Urinary bladder (tissue), 4 donors: ENCODE results near the gene HIF3A. TPM values are rescaled to one million over a fixed set of nuclear protein-coding genes. Genes with fewer than 3 reads are reported as not detected.

Experiments used
- DNase-seq: peaks from one replicate; pipeline ENCODE4 v3.0.0-alpha.2; 2015; ENCODE audit errors: extremely low spot score
- H3K27ac ChIP-seq: one replicate; pipeline ENCODE4 v1.5.1; 2013; ENCODE audit warnings: low read depth, mild to moderate bottlenecking, moderate library complexity
- H3K36me3 ChIP-seq: one replicate; pipeline ENCODE4 v1.6.1; 2013; ENCODE audit warnings: mild to moderate bottlenecking, moderate library complexity; ENCODE audit not compliant: insufficient read depth
- H3K4me1 ChIP-seq: one replicate; pipeline ENCODE4 v1.6.1; 2013; ENCODE audit warnings: mild to moderate bottlenecking, moderate library complexity; ENCODE audit not compliant: insufficient read depth
- H3K4me3 ChIP-seq: one replicate; pipeline ENCODE4 v1.5.1; 2013; ENCODE audit warnings: low read depth, low read length
- WGBS: extraction: QIAGEN DNeasy Blood & Tissue Kit; methylation state at CpG from one replicate; pipeline ENCODE4 v1.1.7; 2013; 5-methylcytosine and 5-hydroxymethylcytosine counted together
- polyA plus RNA-seq: library from polyadenylated mRNA; stranded (reverse); fragments of 200-250 nt; gene quantifications from one replicate; pipeline ENCODE4 v1.2.3, GENCODE V29; 2013
- small RNA-seq: library from RNA; depleted of rRNA; stranded (forward); fragments of <200 nt; gene quantifications from one replicate; pipeline ENCODE3, GENCODE V24; 2014
- total RNA-seq: library from RNA; depleted of rRNA; stranded (reverse); fragments of >200 nt; gene quantifications from one replicate; pipeline ENCODE4 v1.2.3, GENCODE V29; 2014
- donor health status: healthy with polysubstance abuse.
- donor health status: healthy.

Gene HIF3A
- total and polyA plus RNA-seq, 2 donors: 41.0 to 186 TPM

DNA sequence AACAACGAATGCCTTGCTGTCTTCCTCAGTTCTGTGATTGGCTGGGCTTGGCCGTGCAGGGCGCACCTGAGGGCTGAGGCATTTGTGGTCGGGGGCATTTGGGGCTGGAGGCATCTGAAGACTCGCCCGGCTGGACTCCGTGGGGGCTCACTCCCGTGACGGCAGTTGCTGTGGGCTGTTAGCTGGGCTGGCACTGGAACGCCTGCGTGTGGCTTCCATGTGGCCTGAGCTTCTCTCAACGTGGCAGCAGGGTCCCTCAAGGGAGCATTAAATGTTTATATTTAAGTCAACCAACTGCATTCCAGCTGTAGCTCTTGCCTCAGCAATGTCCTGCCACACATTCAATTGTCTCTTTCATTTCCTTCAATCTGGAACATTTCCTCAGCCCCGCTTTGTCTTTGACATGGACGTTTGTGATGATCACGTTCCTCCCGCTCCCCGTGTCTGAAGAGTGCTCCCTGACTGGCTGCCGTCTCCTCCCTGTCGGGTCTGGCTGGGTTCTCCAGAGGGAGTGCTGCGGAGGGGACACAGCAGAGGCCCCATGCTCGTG lies 95.5 kb downstream of the HIF3A start:
- no peaks in the 10 kb centered on the region for H3K4me1 ChIP-seq
- no peak for DNase-seq
- H3K27ac ChIP-seq: no peak overlapping the region
- peaks cover 6% of the 10 kb centered on the region for H3K36me3 ChIP-seq
- 32% methylated on average over 21 of the region's 21 CpGs for WGBS
- no peak overlapping the region for H3K4me3 ChIP-seq

DNA sequence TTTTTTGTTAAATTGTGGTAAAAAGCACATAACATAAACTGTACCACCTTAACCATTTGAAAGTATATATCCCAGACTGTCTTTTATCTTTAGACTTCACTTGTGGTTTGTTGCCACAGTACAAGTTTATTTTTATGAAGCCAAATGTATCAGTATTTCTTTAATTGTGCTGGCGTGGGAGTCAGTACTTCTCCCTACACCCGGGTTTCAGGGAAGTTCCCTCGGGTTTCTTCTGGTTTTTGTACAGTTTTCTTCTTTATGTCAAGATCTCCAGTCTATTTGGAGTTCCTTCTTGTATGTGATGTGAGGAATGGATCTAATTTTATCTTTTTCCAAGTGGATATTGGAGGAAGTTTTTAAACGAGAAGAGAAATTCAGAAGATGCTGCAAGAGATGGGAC lies 96.0 kb downstream of the HIF3A start:
- no peak for DNase-seq
- Histone ChIP-seq H3K4me1 (no peaks in the 10 kb centered on the region), H3K4me3 (no peak overlapping the region), H3K27ac (no peak overlapping the region), H3K36me3 (peaks cover 4% of the 10 kb centered on the region)
- WGBS: 41% methylated on average over 4 of the region's 4 CpGs

Small RNA genes lying within 50 kb of the gene (small RNA-seq; reads per million reads assigned to genes)
- not detected for gene RNU6-924P

Other genes starting within 250 kb of the HIF3A start
- gene IGFL3, start 172.4 kb upstream of the HIF3A start, total RNA-seq: not detected
- not detected for gene IGFL3, start 172.4 kb upstream of the HIF3A start, polyA plus RNA-seq
- not detected for gene IGFL2, start 148.8 kb upstream of the HIF3A start, total RNA-seq
- not detected for gene IGFL2, start 148.8 kb upstream of the HIF3A start, polyA plus RNA-seq
- gene IGFL1, start 67.3 kb upstream of the HIF3A start, total RNA-seq: not detected
- gene IGFL1, start 67.3 kb upstream of the HIF3A start, polyA plus RNA-seq: 0.11 TPM
- 30.7 TPM for gene PPP5C, start 50.0 kb downstream of the HIF3A start, total RNA-seq
- 44.5 TPM for gene PPP5C, start 50.0 kb downstream of the HIF3A start, polyA plus RNA-seq
- 42.6 TPM for gene CCDC8, start 116.5 kb downstream of the HIF3A start, total RNA-seq
- 20.4 TPM for gene CCDC8, start 116.5 kb downstream of the HIF3A start, polyA plus RNA-seq
- gene PNMA8C, start 131.9 kb downstream of the HIF3A start, total RNA-seq: 1.6 TPM
- 0.68 TPM for gene PNMA8C, start 131.9 kb downstream of the HIF3A start, polyA plus RNA-seq
- gene PNMA8A, start 174.5 kb downstream of the HIF3A start, total RNA-seq: 14.3 TPM
- gene PNMA8A, start 174.5 kb downstream of the HIF3A start, polyA plus RNA-seq: 16.3 TPM
- 4.0 TPM for gene PNMA8B, start 198.8 kb downstream of the HIF3A start, total RNA-seq
- 2.8 TPM for gene PNMA8B, start 198.8 kb downstream of the HIF3A start, polyA plus RNA-seq